KMS-11 (cell line): ENCODE results near the gene NKAIN4.

Experiments used
- H2AFZ ChIP-seq: fragments of 200-600 bp; sonication (generic); 2 replicates; pipeline ENCODE4 v1.6.1; 2016; ENCODE audit warnings: antibody characterized with exemption, mixed run types, low read depth
- H3K27ac ChIP-seq: fragments of 200-600 bp; sonication (generic); 2 replicates; pipeline ENCODE4 v1.6.1; 2016; ENCODE audit warnings: mild to moderate bottlenecking, mixed run types
- H3K27me3 ChIP-seq: fragments of 200-600 bp; sonication (generic); 2 replicates; pipeline ENCODE4 v1.6.1; 2017; ENCODE audit warnings: mild to moderate bottlenecking, low read depth, mixed run types, moderate library complexity; ENCODE audit not compliant: insufficient read depth
- H3K36me3 ChIP-seq: fragments of 200-600 bp; sonication (generic); 2 replicates; pipeline ENCODE4 v1.6.1; 2017; ENCODE audit warnings: mild to moderate bottlenecking, mixed run types; ENCODE audit not compliant: insufficient read depth
- H3K4me1 ChIP-seq: fragments of 200-600 bp; sonication (generic); 2 replicates; pipeline ENCODE4 v1.6.1; 2016; ENCODE audit warnings: mild to moderate bottlenecking, low read depth, mixed run types; ENCODE audit not compliant: poor library complexity, severe bottlenecking
- H3K4me2 ChIP-seq: fragments of 200-600 bp; sonication (generic); 2 replicates; pipeline ENCODE4 v1.7.0; 2016; ENCODE audit warnings: mild to moderate bottlenecking, mixed run types
- H3K4me3 ChIP-seq: fragments of 200-600 bp; sonication (generic); IDR thresholded peaks from 2 replicates; pipeline ENCODE4 v1.6.1; 2017; ENCODE audit warnings: low read depth, low read length, mixed read lengths; ENCODE audit not compliant: insufficient read depth
- H3K79me2 ChIP-seq: fragments of 200-600 bp; sonication (generic); 2 replicates; pipeline ENCODE4 v1.6.1; 2016; ENCODE audit warnings: low read depth, mixed run types; ENCODE audit not compliant: insufficient read depth
- H3K9ac ChIP-seq: fragments of 200-600 bp; sonication (generic); 2 replicates; pipeline ENCODE4 v1.6.1; 2016; ENCODE audit warnings: mild to moderate bottlenecking, mixed run types
- H4K20me1 ChIP-seq: fragments of 200-600 bp; sonication (generic); 2 replicates; pipeline ENCODE4 v1.6.1; 2016; ENCODE audit warnings: mild to moderate bottlenecking, mixed run types; ENCODE audit not compliant: insufficient read depth
- CTCF ChIP-seq: fragments of 200-600 bp; sonication (generic); conservative IDR thresholded peaks from 2 replicates; pipeline ENCODE4 v1.6.1; 2017; ENCODE audit warnings: low read depth, mild to moderate bottlenecking, antibody characterized with exemption, low read length, moderate library complexity, mixed read lengths

The NKAIN4 gene

GRCh38 chr20:63192721-63193120 is 61.5 kb downstream of the NKAIN4 start:
- Histone ChIP-seq H3K4me1 (no peaks in the 10 kb centered on the region), H3K27ac (no peak overlapping the region), H3K4me3 (no peak overlapping the region), H3K79me2 (peaks cover 13% of the 10 kb centered on the region; the same call in 1 of the 2 replicates), H3K27me3 (peaks cover 6% of the 10 kb centered on the region; the same call in 1 of the 2 replicates), H3K36me3 (no peaks in the 10 kb centered on the region; the same call in 1 of the 2 replicates), H4K20me1 (peaks cover 12% of the 10 kb centered on the region; the same call in 1 of the 2 replicates), H3K9ac (no peak overlapping the region), H3K4me2 (no peak overlapping the region), H2AFZ (no peak overlapping the region)
- no peak for TF ChIP-seq CTCF

GRCh38 chr20:63191400-63191799 is 62.9 kb downstream of the NKAIN4 start:
- H3K9ac ChIP-seq, result no peak overlapping the region
- no peak overlapping the region for H3K27ac ChIP-seq
- no peak for TF ChIP-seq CTCF
- no peak overlapping the region for H2AFZ ChIP-seq
- H3K36me3 ChIP-seq, result no peaks in the 10 kb centered on the region; the same call in 1 of the 2 replicates
- H3K79me2 ChIP-seq, result peaks cover under 1% of the 10 kb centered on the region; the same call in 1 of the 2 replicates
- H4K20me1 ChIP-seq, result 0 out of 2 replicates have a peak, but pooled peaks cover 8% of the 10 kb centered on the region
- no peak overlapping the region for H3K4me3 ChIP-seq
- peaks cover 6% of the 10 kb centered on the region; the same call in 1 of the 2 replicates for H3K27me3 ChIP-seq
- no peak overlapping the region for H3K4me2 ChIP-seq
- H3K4me1 ChIP-seq, result no peaks in the 10 kb centered on the region

GRCh38 chr20:63190828-63191227 is 63.4 kb downstream of the NKAIN4 start:
- TF ChIP-seq CTCF, result no peak
- H3K4me2 ChIP-seq, result no peak overlapping the region
- no peak overlapping the region for H2AFZ ChIP-seq
- no peak overlapping the region for H3K9ac ChIP-seq
- H3K79me2 ChIP-seq, result no peaks in the 10 kb centered on the region; the same call in 1 of the 2 replicates
- H3K4me3 ChIP-seq, result no peak overlapping the region
- H4K20me1 ChIP-seq, result 0 out of 2 replicates have a peak, but pooled peaks cover 2% of the 10 kb centered on the region
- no peaks in the 10 kb centered on the region for H3K4me1 ChIP-seq
- no peaks in the 10 kb centered on the region for H3K36me3 ChIP-seq
- no peak overlapping the region for H3K27ac ChIP-seq
- H3K27me3 ChIP-seq, result peaks cover 6% of the 10 kb centered on the region; the same call in 1 of the 2 replicates
